ENCODE measurements around the gene ILDR1.
"Not testable (repeated sequence)": the region's sequence is repeated elsewhere in the genome, so short reads cannot be mapped to it uniquely, and the experiment has no call there.

ILDR1 gene

GRCh38 chr3:122060040-122060698 is 38.1 kb upstream of the ILDR1 start:
- DNase-seq (ENCODE audit: low read depth) = peak; percentile 43
- TF ChIP-seq CTCF (IDR thresholded peaks at IDR 0.05; ENCODE audit: insufficient read depth, low read depth, low read length, missing control alignments) = no peak
- H3K4me3 ChIP-seq (ENCODE audit: low read length) = no peak overlapping the region

GRCh38 chr3:122058294-122058693 is 36.2 kb upstream of the ILDR1 start:
- DNase-seq (ENCODE audit: low read depth) = peak; percentile 15
- no peak overlapping the region for H3K4me3 ChIP-seq (ENCODE audit: low read length)
- no peak for TF ChIP-seq CTCF (IDR thresholded peaks at IDR 0.05; ENCODE audit: insufficient read depth, low read depth, low read length, missing control alignments)

GRCh38 chr3:122057671-122058070 is 35.6 kb upstream of the ILDR1 start:
- DNase-seq (ENCODE audit: low read depth) = no peak
- H3K4me3 ChIP-seq (ENCODE audit: low read length) = no peak overlapping the region
- no peak for TF ChIP-seq CTCF (IDR thresholded peaks at IDR 0.05; ENCODE audit: insufficient read depth, low read depth, low read length, missing control alignments)

GRCh38 chr3:122055215-122055614 is 33.2 kb upstream of the ILDR1 start, which contains the start of gene CD86:
TSS of gene CD86 (plus strand) at chr3:122055362. CDS start at chr3:122055490, 128 bp downstream.
- TF ChIP-seq CTCF (IDR thresholded peaks at IDR 0.05; ENCODE audit: insufficient read depth, low read depth, low read length, missing control alignments) = no peak
- no peak within 1 kb of the TSS for H3K4me3 ChIP-seq (ENCODE audit: low read length)
- DNase-seq (ENCODE audit: low read depth) = peak; percentile 6

- H3K4me3 ChIP-seq (ENCODE audit: low read length) = no peak overlapping the region
- TF ChIP-seq CTCF (IDR thresholded peaks at IDR 0.05; ENCODE audit: insufficient read depth, low read depth, low read length, missing control alignments) = no peak
- no peak for DNase-seq (ENCODE audit: low read depth)
Observed at GRCh38 chr3:122052968-122053367, 30.9 kb upstream of the ILDR1 start.

- not testable (repeated sequence) for H3K4me3 ChIP-seq (ENCODE audit: low read length); DNase-seq (ENCODE audit: low read depth)
Observed at GRCh38 chr3:122047773-122048172, 25.7 kb upstream of the ILDR1 start.

GRCh38 chr3:122047296-122047695 is 25.2 kb upstream of the ILDR1 start:
- not testable (repeated sequence) for H3K4me3 ChIP-seq (ENCODE audit: low read length); DNase-seq (ENCODE audit: low read depth)

- no peak for DNase-seq (ENCODE audit: low read depth)
- TF ChIP-seq CTCF (IDR thresholded peaks at IDR 0.05; ENCODE audit: insufficient read depth, low read depth, low read length, missing control alignments) = no peak
- no peak overlapping the region for H3K4me3 ChIP-seq (ENCODE audit: low read length)
Observed at GRCh38 chr3:122033023-122033422, 11.0 kb upstream of the ILDR1 start.
